ENCODE data around the gene PTPRK.

The PTPRK gene

DNA sequence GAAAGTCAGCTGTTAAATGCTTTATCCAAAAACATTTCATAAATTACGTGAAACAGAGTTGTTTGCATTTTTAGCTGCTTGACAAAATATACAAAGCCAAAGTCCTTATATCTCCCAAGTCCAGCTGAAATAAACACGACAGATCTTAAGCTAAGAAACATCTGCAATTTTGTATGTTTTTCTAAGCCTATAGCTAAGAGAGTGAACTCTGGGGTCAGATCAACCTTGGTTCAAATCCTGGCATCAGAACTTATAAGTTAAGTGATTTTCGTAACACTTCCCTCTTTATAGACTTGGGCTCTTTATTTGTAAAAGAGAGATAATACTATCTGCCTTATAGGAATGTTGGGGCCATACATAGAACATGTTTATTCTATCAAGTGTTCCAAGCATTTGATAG is 176.7 kb downstream of the PTPRK start:
- no peak for DNase-seq (ENCODE audit: low spot score)

DNA sequence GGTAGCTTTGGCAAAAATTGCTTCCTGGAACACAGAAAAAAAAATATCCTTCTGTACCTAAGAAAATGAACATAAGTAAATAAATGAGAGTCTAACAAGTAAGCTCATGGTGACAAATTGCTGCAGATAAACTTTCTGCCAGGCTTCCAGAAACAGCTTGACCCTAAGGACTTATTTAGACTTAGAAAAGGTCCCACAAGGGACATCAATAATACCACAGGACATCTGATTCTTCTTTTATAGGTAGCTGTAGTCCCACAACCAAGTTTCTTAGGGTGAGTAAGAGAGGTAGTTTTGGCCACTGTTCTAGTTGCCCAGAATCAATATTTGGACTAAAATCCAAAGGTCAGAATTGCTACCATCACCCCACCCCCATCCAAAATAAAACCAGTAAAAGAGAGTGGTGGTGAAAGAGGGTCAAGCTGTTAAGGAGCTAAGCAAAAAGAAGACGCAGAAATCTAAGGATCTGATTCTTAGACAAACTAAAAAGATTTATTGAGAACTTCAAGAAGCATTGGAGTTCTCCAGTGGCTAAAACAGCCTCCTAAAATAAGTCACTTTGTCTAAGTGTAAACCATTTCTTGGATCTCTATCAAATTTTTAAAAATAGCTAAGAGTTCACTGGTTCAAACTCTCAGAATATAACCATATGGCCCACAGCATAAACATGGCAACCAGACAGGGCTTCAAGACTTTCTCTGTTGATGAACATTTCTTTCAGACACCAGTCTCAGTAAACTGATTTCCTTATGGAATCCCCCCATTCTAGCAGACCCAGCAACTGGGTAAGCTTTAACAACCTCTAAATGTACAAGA is 180.6 kb downstream of the PTPRK start:
- DNase-seq (ENCODE audit: low spot score): no peak

DNA sequence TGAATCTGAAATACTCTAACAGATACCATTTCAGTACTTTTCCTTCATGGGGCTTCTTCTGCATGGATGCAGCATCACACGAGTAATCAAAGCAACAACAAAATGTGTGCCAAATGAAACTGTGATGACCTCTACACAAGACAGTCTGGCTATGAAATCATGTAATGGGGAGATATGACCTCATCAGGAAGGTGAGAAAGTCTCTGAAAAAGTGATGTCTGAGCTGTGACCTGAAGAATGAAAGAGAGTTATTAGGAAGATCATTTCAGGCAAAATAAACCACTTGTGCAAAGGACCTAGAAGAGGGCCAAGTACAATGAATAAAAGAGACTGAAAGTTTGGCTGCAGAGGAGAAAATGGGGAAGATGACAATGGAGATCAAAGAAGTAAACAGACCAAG is 182.8 kb downstream of the PTPRK start:
- peak; percentile 12 for DNase-seq (ENCODE audit: low spot score)

DNA sequence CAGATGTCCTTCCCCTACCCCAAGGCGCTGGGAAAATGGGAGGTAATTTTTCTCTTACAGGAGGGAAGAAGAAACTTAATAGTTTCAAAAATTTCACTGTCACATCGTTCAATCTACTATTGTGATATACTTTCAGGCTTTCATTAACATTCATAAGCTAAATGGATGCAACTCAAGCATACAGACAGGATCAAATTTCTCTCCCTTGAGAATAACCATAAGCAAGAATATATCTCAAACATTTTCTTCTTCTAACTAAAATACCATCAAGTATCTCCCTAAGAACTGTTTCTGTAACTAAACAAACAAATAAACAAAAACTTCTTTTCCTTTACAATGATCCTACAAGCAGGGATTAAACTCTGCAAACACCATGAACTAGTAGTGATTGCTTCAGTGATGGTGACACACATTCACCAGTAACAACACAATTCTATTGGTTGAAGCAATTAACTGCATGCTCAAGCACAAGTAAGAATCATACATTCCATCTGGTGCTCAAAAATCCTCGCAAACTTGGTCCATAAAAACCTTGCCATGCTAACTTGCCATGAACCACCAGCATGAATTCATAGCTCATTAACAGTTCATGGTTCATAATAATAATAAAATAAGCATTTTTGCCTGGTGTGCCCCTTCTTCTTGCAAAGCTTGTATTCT is 183.8 kb downstream of the PTPRK start:
- DNase-seq (ENCODE audit: low spot score): no peak

DNA sequence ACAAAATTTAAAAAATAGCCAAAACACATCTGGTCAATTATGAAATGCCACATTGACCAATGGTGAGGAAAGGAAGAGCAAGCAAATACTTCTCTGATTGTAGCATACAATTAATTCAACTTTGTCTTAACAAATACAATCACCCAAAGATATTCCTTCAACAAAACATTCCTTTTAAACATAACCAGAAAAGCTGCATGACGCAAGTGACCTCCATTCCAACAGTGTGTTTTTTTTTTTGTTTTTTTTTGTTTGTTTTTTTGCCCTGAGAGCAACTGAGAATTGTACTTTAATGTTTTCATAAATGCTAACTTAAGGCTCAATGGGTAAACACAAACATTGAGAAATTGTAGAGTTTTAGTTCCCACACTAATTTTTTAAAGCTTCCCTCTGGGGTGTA is 184.4 kb downstream of the PTPRK start:
- no peak for DNase-seq (ENCODE audit: low spot score)

DNA sequence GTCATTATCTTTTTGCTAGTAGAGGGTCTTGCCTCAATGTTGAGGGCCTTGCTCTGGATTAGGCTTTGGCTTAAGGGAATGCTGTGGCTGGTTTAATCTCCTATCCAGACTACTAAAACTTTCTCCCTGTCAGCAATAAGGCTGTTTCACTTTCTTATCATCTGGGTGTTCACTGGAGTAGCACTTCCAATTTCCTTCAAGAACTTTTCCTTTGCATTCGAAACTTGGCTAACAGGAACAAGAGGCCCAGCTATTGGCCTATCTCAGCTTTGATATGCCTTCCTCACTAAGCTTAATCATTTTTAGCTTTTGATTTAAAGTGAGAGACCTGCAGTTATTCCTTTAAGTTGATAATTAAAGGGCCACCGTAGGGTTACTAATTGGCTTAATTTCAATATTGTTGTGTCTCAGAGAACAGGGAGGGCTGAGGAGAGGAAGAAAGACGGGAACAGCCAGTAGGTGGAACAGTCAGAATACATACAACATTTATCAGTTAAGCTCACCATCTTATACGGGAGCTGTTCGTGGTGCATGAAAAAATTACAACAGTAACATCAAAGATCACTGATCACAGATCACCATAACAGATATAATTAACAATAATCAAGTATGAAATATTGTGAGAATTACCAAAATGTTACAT is 186.7 kb downstream of the PTPRK start:
- DNase-seq (ENCODE audit: low spot score): no peak

DNA sequence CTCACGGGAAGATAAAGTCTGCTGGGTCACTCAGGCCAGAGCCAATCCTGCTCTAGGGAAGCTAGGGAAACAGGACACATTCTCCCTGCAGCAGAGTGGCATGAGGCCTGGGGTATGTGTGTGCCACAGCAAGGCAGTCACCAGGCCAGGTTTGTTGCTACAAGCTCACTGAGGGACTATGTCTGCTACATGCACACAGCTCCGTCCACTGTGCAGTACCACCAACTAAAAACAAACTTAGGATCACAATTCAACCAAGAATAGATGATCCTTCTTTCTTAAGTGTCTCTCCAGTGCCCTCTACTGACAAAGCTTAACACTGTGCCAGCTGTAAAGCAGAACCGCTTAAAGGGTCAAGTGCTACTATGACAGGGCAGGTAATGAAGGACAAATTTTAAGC is 192.5 kb downstream of the PTPRK start:
- peak; percentile 26 for DNase-seq (ENCODE audit: low spot score)

DNA sequence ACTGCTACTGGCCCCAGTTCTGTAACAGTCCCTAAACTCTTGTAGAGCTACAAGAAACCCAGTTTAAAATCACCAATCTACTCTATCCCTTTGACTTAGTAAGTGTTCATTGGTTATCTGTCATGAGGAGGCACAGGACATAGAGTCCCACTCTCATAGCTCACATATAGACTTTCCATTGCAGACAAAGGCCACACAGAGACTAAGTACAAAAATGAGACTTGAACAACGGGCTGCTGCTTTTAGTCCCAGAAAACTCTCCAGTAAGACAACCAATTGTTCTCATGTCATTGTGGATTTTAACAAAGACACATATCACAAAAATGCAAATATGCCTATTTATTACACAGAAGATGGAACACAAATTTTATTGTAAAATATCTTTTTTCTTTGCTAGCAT is 197.4 kb downstream of the PTPRK start:
- DNase-seq (ENCODE audit: low spot score): no peak

DNA sequence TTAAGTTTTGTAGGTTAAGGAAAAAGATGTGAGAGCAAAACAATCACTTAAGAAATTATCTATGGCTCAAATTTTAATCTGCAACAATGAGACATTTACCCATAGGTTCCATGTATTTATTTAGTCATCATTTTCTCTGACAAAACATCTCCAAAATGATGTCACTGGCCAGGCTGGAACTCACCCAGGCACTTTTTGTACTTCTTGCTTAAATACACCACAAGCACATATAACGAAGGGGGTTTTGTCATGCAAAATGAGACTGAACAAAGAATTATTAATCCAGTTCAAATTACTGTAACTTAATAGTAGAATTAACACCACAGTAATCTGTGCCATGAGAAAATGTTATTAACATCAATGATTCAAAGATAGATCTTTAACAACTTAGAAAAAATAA is 200.5 kb downstream of the PTPRK start:
- no peak for DNase-seq (ENCODE audit: low spot score)

DNA sequence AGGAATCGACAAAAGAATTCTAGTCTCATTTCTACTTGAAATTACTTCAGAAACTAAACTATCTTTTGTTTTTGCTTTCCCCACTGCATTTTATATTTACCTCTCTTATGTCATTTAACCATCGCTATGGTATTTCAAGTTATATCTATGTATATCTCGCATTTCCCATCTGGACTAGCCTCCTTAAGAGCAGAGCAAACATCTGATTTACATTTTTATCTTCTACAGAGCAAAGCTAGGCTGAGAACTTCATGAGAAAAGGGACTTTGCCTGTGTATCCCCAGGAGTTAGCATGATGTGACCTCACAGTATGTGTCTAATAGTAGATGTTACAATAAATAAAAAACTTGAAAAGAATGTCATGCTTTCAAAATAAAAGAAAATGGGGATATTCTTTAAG is 201.2 kb downstream of the PTPRK start:
- DNase-seq (ENCODE audit: low spot score): no peak

DNA sequence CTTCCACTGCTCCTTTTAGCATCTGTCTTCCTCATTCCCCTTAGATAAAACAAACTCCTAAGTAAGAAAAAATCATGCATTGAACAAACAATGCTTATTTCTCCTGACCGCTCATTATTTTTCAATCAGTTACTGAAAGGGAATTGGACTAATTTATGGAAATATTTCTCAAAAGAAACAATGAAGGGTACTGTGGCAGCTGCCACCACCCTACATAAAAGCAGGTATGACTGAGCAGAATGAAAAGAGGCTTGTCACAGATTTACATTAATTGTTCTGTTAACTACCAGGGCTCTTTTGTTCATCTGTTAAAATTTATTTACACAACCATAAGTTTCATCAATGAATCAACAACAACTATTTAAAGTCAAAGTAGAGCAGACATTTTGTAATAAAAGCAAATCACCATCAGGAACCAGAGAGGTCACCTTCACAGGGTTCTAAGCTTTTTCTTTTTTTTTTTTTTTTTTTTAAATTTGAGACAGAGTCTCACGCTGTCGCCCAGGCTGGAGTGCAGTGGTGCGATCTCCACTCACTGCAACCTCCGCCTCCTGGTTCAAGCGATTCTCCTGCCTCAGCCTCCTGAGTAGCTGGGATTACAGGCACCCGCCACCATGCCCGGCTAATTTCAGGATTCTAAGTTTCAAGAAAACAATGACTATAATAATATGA is 204.0 kb downstream of the PTPRK start:
- DNase-seq (ENCODE audit: low spot score): no peak

DNA sequence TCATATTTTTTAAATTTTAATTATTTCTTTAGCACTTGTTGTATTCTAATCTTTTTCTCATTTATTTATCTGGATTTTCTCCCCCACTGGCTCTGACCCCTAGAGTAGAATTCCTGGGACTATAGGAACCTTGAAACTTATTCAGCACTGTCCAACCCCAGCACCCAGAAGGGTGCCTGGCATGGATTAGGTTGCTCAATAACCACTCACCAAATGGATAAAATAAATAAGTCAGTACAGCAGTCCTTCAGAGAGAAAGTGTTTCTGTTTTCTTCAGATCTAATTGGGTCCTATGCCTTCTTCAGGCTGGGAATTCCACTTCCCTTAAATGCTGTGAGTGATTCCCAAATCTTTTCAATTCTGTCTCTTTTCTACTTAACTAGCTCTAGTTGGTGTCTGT is 206.2 kb downstream of the PTPRK start:
- DNase-seq (ENCODE audit: low spot score): no peak

DNA sequence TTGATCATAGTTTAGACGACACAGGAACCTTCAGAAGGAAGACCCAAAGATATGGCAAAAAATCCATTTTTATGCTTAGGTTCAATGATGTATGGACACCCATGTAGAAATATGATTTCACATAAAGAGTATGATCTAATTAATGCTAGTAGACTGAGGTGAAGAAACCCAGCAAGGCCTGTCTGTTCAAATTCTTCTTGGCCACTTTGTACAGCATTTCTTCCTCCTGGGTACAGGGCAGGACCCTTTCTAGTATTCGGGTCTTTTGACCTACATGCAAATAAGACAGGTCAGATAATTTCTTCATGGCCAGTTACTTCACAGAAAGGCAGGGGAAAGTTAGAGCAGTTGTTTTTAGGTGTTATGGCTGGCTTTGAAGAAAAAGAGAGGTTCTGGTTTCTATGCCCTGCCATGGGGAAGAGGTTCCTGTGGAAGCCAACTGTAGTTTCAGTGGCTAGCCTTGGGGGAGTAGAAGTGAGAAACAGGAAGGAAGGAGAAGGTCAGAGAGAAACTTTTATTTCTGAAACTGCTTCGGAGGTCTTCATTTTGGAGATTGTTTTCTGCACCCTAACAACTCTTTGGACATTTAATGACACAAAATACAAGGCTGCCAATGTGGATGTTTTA is 208.3 kb downstream of the PTPRK start:
- DNase-seq (ENCODE audit: low spot score): no peak

DNA sequence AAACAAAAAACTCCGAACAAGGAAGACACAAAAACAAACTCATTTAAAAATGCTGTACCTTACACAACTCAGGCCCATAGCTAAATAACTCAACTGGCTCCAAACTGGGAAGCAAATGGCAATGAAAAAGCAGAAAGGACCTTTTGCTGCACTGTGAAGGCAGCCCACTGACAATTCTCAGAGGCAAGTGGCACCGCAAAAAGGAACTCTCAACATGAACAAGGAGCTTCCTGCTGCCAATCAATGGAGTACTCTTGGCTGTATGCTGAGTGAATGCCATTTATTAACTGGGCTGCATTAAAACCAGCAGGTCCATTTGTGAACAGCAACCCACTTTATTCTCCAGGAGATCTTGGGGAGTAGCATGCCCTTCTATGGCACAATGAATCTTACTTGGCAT is 209.9 kb downstream of the PTPRK start:
- DNase-seq (ENCODE audit: low spot score): no peak

DNA sequence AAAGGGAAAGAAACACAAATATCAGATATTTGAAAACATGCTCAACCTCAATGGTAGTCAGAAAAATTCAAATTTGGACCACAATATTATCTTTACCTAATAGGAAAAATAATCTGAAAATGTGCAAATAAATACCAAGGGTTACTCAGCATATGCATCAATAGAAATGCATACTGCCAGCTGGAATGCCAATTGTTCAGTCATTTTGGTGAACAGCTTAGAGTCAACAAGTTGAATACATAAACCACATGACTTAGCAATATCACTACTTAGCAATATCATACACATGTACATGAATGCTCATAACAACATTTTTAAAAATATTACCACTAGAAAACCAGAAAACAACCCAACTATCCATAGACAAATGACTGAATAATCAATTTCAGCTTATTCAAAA is 212.7 kb downstream of the PTPRK start:
- no peak for DNase-seq (ENCODE audit: low spot score)

DNA sequence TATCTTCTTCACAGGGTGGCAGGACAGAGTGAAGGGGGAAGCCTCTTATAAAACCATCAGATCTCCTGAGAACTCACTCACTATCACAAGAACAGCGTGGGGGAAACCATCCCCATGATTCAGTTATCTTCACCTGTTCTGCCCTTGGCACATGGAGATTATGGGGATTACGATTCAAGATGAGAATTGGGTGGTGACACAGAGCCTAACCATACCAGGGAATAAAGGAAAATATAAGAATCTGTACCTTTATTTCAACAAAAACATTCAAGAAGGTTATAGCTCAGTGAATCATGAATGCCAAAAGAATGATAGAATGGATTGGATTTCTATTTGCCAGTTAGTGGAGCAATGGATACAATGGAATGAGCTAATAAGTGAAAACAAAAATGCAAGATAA is 214.4 kb downstream of the PTPRK start:
- DNase-seq (ENCODE audit: low spot score): no peak

DNA sequence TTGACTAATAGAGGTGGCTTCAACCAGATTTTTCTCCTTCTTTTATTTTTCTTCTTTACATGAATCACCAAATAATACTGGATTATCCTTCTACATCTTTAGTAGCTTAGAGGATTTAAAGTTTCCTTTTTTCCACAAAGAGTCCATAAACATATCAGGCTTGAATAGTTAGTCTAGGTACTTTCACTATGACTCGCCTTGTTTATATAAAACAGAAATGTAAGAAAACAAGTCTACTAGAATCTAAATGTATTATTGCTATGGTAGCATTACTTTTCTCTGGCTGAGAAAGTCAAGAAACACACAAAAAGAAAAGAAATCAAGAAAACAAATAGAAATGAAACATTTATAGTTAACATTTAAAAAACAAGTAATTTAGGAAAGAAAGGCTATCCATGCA is 215.2 kb downstream of the PTPRK start:
- no peak for DNase-seq (ENCODE audit: low spot score)

DNA sequence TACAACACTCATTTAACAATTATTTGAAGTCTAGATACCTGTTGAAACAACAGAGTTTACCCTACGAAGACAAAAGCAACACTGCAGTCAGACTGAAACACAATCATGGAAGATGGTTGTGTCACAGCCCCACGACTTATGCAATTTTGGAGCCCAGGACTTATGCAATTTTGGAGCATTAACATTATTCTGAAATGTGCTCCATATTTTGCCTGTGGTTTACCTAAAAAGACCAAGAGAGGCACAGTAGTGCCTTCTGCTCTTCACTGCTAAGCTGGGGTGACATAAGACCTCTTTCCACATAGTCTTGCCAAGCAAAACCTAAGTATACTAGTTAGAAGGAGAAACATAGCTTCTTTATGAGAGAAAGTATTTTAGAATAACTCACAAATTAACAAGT is 216.5 kb downstream of the PTPRK start:
- no peak for DNase-seq (ENCODE audit: low spot score)

DNA sequence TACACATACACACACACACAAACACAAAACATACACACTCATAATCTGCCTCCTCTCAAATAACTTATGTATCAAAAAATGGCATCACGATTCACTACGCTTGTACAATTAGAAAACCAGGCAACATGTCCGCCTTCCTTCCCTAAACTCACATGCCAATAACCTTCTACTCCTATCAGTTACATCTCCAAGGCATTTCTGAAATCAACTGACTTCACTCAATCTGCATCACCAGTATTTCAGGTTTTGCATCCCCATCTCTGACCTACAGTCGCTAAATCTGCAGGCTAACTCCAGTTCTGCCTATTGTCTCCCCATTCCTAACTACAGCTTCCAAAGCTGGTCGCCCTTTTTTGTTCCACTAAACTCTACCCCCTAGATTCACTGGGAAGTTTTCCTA is 217.5 kb downstream of the PTPRK start:
- DNase-seq (ENCODE audit: low spot score): no peak

DNA sequence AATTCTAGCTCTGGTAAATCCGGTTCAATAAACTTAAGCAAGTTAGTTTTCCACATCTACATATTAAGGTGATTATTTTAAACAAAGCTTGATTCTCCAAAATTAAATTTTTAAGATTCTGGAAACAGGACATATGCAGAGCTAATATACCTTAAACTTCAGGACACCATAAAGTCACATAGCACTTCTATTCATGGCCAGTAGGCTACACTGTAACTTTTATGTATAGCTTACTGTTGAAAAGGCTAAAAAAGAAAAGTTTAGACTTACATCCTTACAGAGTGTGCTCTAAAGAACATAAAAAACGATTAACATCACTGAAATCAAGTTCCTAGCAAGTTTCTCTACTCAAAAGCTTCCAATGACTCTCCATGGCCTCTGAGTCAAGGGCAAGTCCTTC is 224.7 kb downstream of the PTPRK start:
- no peak for DNase-seq (ENCODE audit: low spot score)

DNA sequence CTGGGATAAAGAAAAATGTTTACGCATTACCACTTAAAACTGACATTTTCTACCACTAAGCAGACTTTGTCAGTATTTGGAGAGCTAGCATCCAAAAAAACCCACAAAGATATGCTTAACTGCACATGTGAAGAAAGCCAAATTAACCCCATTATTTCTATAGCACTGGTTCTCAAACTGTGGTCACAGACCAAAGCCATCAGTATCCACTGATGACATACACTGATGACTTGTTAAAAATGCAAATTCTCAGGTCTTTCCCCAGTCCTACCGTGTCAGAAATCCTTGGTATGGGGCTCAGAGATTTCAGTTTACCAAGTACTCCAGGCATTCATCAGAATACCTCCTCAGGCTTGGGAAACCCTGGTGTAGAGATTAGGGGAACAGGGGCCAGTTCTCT is 230.2 kb downstream of the PTPRK start:
- DNase-seq (ENCODE audit: low spot score): no peak

DNA sequence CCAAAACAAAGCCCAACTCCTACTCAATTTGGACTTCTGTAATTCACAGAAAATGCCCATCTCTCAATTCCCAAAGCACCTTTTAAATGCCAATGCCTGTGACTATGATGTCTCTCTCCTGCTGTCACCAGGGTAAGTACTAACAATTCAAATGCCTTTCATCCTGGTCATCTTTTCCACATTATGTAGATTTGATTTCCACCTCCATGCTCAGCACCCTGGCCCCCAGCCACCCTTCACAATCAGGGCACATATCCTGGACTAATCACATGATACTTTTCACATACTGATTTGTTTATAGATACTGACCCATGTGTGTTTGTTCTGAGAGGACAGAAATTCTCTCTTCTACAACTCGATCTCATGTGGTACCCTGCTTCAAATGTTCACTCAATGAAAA is 236.3 kb downstream of the PTPRK start:
- peak; percentile 48 for DNase-seq (ENCODE audit: low spot score)
